HUES48 (cell line): Measurements from ENCODE around the gene CNOT11.
"Not testable (repeated sequence)": the region's sequence is repeated elsewhere in the genome, so short reads cannot be mapped to it uniquely, and the experiment has no call there.

Experiments used
- H3K27ac ChIP-seq: one replicate; pipeline ENCODE4 v1.7.0; 2013; ENCODE audit warnings: low read depth, low read length, inconsistent platforms
- H3K27me3 ChIP-seq: 2 replicates; pipeline ENCODE4 v1.6.1; 2013; ENCODE audit warnings: mild to moderate bottlenecking, low read length; ENCODE audit not compliant: control insufficient read depth, insufficient read depth
- H3K36me3 ChIP-seq: 2 replicates; pipeline ENCODE4 v1.6.1; 2013; ENCODE audit warnings: low read length; ENCODE audit not compliant: control insufficient read depth, insufficient read depth
- H3K4me1 ChIP-seq: 2 replicates; pipeline ENCODE4 v1.6.1; 2013; ENCODE audit warnings: mild to moderate bottlenecking, low read length; ENCODE audit not compliant: control insufficient read depth, insufficient read depth
- H3K4me3 ChIP-seq: 2 replicates; pipeline ENCODE4 v1.5.1; 2013; ENCODE audit warnings: mild to moderate bottlenecking, low read depth, low read length
- H3K9ac ChIP-seq: 2 replicates; pipeline ENCODE4 v1.6.1; 2013; ENCODE audit warnings: mild to moderate bottlenecking, low read depth, low read length, moderate library complexity
- H3K9me3 ChIP-seq: 2 replicates; pipeline ENCODE4 v1.6.1; 2013; ENCODE audit warnings: low read length; ENCODE audit not compliant: control insufficient read depth, insufficient read depth

Gene CNOT11

GRCh38 chr2:101248756-101249155 is 3.9 kb upstream of the CNOT11 start:
- H3K27me3 ChIP-seq, H3K4me3 ChIP-seq, H3K27ac ChIP-seq, H3K9ac ChIP-seq, H3K9me3 ChIP-seq, H3K36me3 ChIP-seq: not testable (repeated sequence)
- H3K4me1 ChIP-seq = peaks cover 19% of the 10 kb centered on the region

- Histone ChIP-seq H3K9ac (no peak overlapping the region), H3K27me3 (no peaks in the 10 kb centered on the region), H3K4me1 (peaks cover 27% of the 10 kb centered on the region), H3K4me3 (no peak overlapping the region), H3K27ac (no peak overlapping the region), H3K36me3 (no peaks in the 10 kb centered on the region), H3K9me3 (no peaks in the 10 kb centered on the region)
These were observed 2.9 kb upstream of the CNOT11 start for GRCh38 chr2:101249826-101250225.

- Histone ChIP-seq H3K9ac (peak overlapping the region; percentile 40; the same call in 1 of the 2 replicates), H3K27ac (peak overlapping the region; percentile 92)
These were observed 1.4 kb upstream of the CNOT11 start for GRCh38 chr2:101251246-101251781.

GRCh38 chr2:101251844-101252407 is 760 bp upstream of the CNOT11 start:
- Histone ChIP-seq H3K36me3 (no peaks in the 10 kb centered on the region), H3K4me3 (peak overlapping the region; percentile 87), H3K27ac (peak overlapping the region; percentile 92), H3K4me1 (peaks cover 27% of the 10 kb centered on the region), H3K9ac (peak overlapping the region; percentile 83), H3K27me3 (no peaks in the 10 kb centered on the region), H3K9me3 (no peaks in the 10 kb centered on the region)

More at GRCh38 chr2:101251246-101251781, 1.4 kb upstream of the CNOT11 start:
- not testable (repeated sequence) for H3K9me3 ChIP-seq, H3K36me3 ChIP-seq, H3K27me3 ChIP-seq
- Histone ChIP-seq H3K4me3 (peak overlapping the region; percentile 87), H3K4me1 (peaks cover 27% of the 10 kb centered on the region)

GRCh38 chr2:101253013-101253702 is 472 bp downstream of the CNOT11 start:
- peak overlapping the region; percentile 79 for H3K4me3 ChIP-seq
- H3K36me3 ChIP-seq = peaks cover 6% of the 10 kb centered on the region
- H3K9ac ChIP-seq = peak overlapping the region; percentile 79
- H3K27me3 ChIP-seq = no peaks in the 10 kb centered on the region
- H3K27ac ChIP-seq = peak overlapping the region; percentile 87
- peaks cover 27% of the 10 kb centered on the region for H3K4me1 ChIP-seq
- H3K9me3 ChIP-seq = no peaks in the 10 kb centered on the region

GRCh38 chr2:101253703-101254450 is 1.2 kb downstream of the CNOT11 start:
- peak overlapping the region; percentile 79 for H3K4me3 ChIP-seq
- peaks cover 13% of the 10 kb centered on the region for H3K36me3 ChIP-seq
- no peaks in the 10 kb centered on the region for H3K27me3 ChIP-seq
- peaks cover 27% of the 10 kb centered on the region for H3K4me1 ChIP-seq
- H3K27ac ChIP-seq = no peak overlapping the region
- no peaks in the 10 kb centered on the region for H3K9me3 ChIP-seq
- peak overlapping the region; percentile 79 for H3K9ac ChIP-seq

GRCh38 chr2:101255501-101255900 is 2.8 kb downstream of the CNOT11 start:
- no peaks in the 10 kb centered on the region for H3K27me3 ChIP-seq
- H3K9me3 ChIP-seq = no peaks in the 10 kb centered on the region
- H3K9ac ChIP-seq = no peak overlapping the region
- H3K36me3 ChIP-seq = peaks cover 24% of the 10 kb centered on the region
- peaks cover 21% of the 10 kb centered on the region for H3K4me1 ChIP-seq
- no peak overlapping the region for H3K4me3 ChIP-seq
- H3K27ac ChIP-seq = no peak overlapping the region

GRCh38 chr2:101256316-101256715 is 3.6 kb downstream of the CNOT11 start:
- Histone ChIP-seq H3K4me1 (peaks cover 15% of the 10 kb centered on the region), H3K27ac (no peak overlapping the region), H3K36me3 (peaks cover 32% of the 10 kb centered on the region), H3K9me3 (no peaks in the 10 kb centered on the region), H3K9ac (no peak overlapping the region), H3K4me3 (no peak overlapping the region), H3K27me3 (no peaks in the 10 kb centered on the region)

- peaks cover 52% of the 10 kb centered on the region for H3K36me3 ChIP-seq
These were observed 6.1 kb downstream of the CNOT11 start for GRCh38 chr2:101258804-101259203.

GRCh38 chr2:101262142-101262541 is 9.5 kb downstream of the CNOT11 start:
- H3K36me3 ChIP-seq = peaks cover 86% of the 10 kb centered on the region
- H3K4me3 ChIP-seq = no peak overlapping the region
- H3K9me3 ChIP-seq = no peaks in the 10 kb centered on the region
- no peak overlapping the region for H3K9ac ChIP-seq
- H3K27ac ChIP-seq = no peak overlapping the region
- H3K27me3 ChIP-seq = no peaks in the 10 kb centered on the region
- H3K4me1 ChIP-seq = no peaks in the 10 kb centered on the region

More at GRCh38 chr2:101258804-101259203, 6.1 kb downstream of the CNOT11 start:
- Histone ChIP-seq H3K27ac (no peak overlapping the region), H3K9me3 (no peaks in the 10 kb centered on the region), H3K4me1 (peaks cover 7% of the 10 kb centered on the region), H3K4me3 (no peak overlapping the region), H3K9ac (no peak overlapping the region), H3K27me3 (no peaks in the 10 kb centered on the region)

GRCh38 chr2:101263377-101263800 is 10.7 kb downstream of the CNOT11 start:
- no peak overlapping the region for H3K9ac ChIP-seq
- H3K27me3 ChIP-seq = no peaks in the 10 kb centered on the region
- no peak overlapping the region for H3K4me3 ChIP-seq
- H3K27ac ChIP-seq = no peak overlapping the region
- H3K36me3 ChIP-seq = peaks cover 90% of the 10 kb centered on the region
- no peaks in the 10 kb centered on the region for H3K4me1 ChIP-seq
- no peaks in the 10 kb centered on the region for H3K9me3 ChIP-seq
